K562 (cell line): Measurements from ENCODE around the gene HMBS. TPM values are rescaled to one million over a fixed set of nuclear protein-coding genes. Genes with fewer than 3 reads are reported as not detected.

Experiments
- AFF1 ChIP-seq, 2 experiments: fragments of 450-650 bp; IDR thresholded peaks; 2 replicates each; pipeline ENCODE4 v1.6.1; 2018; ENCODE audit warnings: mild to moderate bottlenecking in 2 of 2, low read depth in 1 of 2; ENCODE audit not compliant: partially characterized antibody in 2 of 2
- C11orf30 ChIP-seq: fragments of 450-650 bp; IDR thresholded peaks from 2 replicates; pipeline ENCODE4 v1.6.1; 2016; ENCODE audit warnings: low read depth, mild to moderate bottlenecking
- E2F6 ChIP-seq, 2 experiments: IDR thresholded peaks; 2 replicates each; pipeline ENCODE4 v1.6.1; 2011; ENCODE audit warnings: borderline replicate concordance in 1 of 2, control low read depth in 1 of 2, low read depth in 1 of 2, low read length in 1 of 2, mild to moderate bottlenecking in 1 of 2, mixed read lengths in 1 of 2, moderate library complexity in 1 of 2; ENCODE audit not compliant: insufficient read depth in 1 of 2, insufficient read length in 1 of 2, poor library complexity in 1 of 2, severe bottlenecking in 1 of 2; ENCODE audit errors: extremely low read depth in 1 of 2
- HEY1 ChIP-seq: fragments of 250-450 bp; sonication (Bioruptor Pico); IDR thresholded peaks from 2 replicates; pipeline ENCODE4 v1.5.0; 2020; ENCODE audit warnings: mild to moderate bottlenecking, moderate library complexity, borderline replicate concordance
- KAT8 ChIP-seq: fragments of 450-650 bp; IDR thresholded peaks from 2 replicates; pipeline ENCODE4 v1.6.1; 2016; ENCODE audit warnings: low read depth, mild to moderate bottlenecking
- LEF1 ChIP-seq: fragments of 450-650 bp; IDR thresholded peaks from 2 replicates; pipeline ENCODE4 v1.6.1; 2016; ENCODE audit warnings: mild to moderate bottlenecking
- MCM5 ChIP-seq: fragments of 450-650 bp; IDR thresholded peaks from 2 replicates; pipeline ENCODE4 v1.6.1; 2016; ENCODE audit warnings: low read depth
- RBFOX2 ChIP-seq: fragments of 200-400 bp; formaldehyde crosslinking; IDR thresholded peaks from 2 replicates; pipeline ENCODE4 v1.6.1; 2017; ENCODE audit warnings: low read depth, mild to moderate bottlenecking, low read length, moderate library complexity
- RBM17 ChIP-seq: fragments of 200-400 bp; formaldehyde crosslinking; IDR thresholded peaks from 2 replicates; pipeline ENCODE4 v1.6.1; 2017; ENCODE audit warnings: low read depth, mild to moderate bottlenecking, low read length, borderline replicate concordance
- SMARCA4 ChIP-seq: fragments of 450-650 bp; IDR thresholded peaks from 2 replicates; pipeline ENCODE4 v1.6.1; 2016
- SNAPC5 ChIP-seq: fragments of 250-450 bp; sonication (Bioruptor Pico); IDR thresholded peaks from 2 replicates; pipeline ENCODE4 v1.8.0; 2021; ENCODE audit warnings: moderate library complexity, mild to moderate bottlenecking, inconsistent platforms
- ZNF184 ChIP-seq: sonication (generic); formaldehyde crosslinking; IDR thresholded peaks from 2 replicates; pipeline ENCODE4 v1.5.0; 2020; ENCODE audit warnings: missing genetic modification reagents
- ZNF592 ChIP-seq: fragments of 450-650 bp; IDR thresholded peaks from 2 replicates; pipeline ENCODE4 v1.6.1; 2017; ENCODE audit warnings: antibody characterized with exemption, mild to moderate bottlenecking
- polyA plus RNA-seq, 8 experiments: library from polyadenylated mRNA; depleted of rRNA in 4 of 8; stranded (reverse) in 5 of 8; unstranded in 3 of 8; fragments of >200 nt; fragmentation: Nextera tagmentation in 2 of 8; fragmentation: Illumina TruSeq in 1 of 8; extraction: Ambion mirVana in 2 of 8; extraction: Trizol in 1 of 8; gene quantifications; 2 replicates each; pipeline versions ENCODE4 v1.2.1 to v1.2.3, GENCODE V29; 2011 to 2014; ENCODE audit warnings: inconsistent platforms in 1 of 8, missing spikeins in 1 of 8
- total RNA-seq, 7 experiments: library from RNA; depleted of rRNA in 6 of 7; stranded (reverse); fragments of >200 nt in 6 of 7; fragmentation: Illumina TruSeq in 2 of 7; extraction: Trizol in 2 of 7; gene quantifications; 2 replicates each; pipeline versions ENCODE4 v1.2.1 to v1.2.3, GENCODE V29; 2011 to 2021; ENCODE audit warnings: low replicate concordance in 1 of 7

Gene HMBS
- total and polyA plus RNA-seq, 9 of the 15 experiments (the other 6 are each of a cell fraction or from before 2014, with no cell fraction given), result 56.9 to 385 (median 286) TPM

GRCh38 chr11:119091178-119091577, 6.5 kb downstream of the HMBS start (continued):
- peak in 1 of 2 experiments; percentile 18 for TF ChIP-seq E2F6 (IDR thresholded peaks at IDR 0.05; ENCODE audit: borderline replicate concordance in 1 of 2, extremely low read depth in 1 of 2, insufficient read depth in 1 of 2, insufficient read length in 1 of 2, low read depth in 1 of 2, low read length in 1 of 2, poor library complexity in 1 of 2, severe bottlenecking in 1 of 2)
- no peak for TF ChIP-seq HEY1 (CRISPR knock-in tag)
- no peak for TF ChIP-seq SNAPC5 (CRISPR knock-in tag)
- TF ChIP-seq RBFOX2, result peak; percentile 74
- TF ChIP-seq RBM17, result no peak
- TF ChIP-seq ZNF184 (CRISPR knock-in tag), result no peak
- no peak for TF ChIP-seq MCM5
- 0 out of 2 replicates have a peak, but pooled peaks have one; percentile 22 for TF ChIP-seq ZNF592
- no peak for TF ChIP-seq SMARCA4
- peak in 1 of 2 experiments; percentile 33 for TF ChIP-seq AFF1 (IDR thresholded peaks at IDR 0.05; ENCODE audit: low read depth in 1 of 2, partially characterized antibody in 2 of 2)
- TF ChIP-seq KAT8, result no peak
- 0 out of 2 replicates have a peak, but pooled peaks have one; percentile 10 for TF ChIP-seq C11orf30
- no peak for TF ChIP-seq LEF1
- TF ChIP-seq, all 486 proteins: peak for 12
